Fibroblast of skin of back (primary cell): Measurements from ENCODE around the gene ALKBH6. TPM values are rescaled to one million over a fixed set of nuclear protein-coding genes. Genes with fewer than 3 reads are reported as not detected.
"Not testable (repeated sequence)": the region's sequence is repeated elsewhere in the genome, so short reads cannot be mapped to it uniquely, and the experiment has no call there.

Source experiments
- DNase-seq: peaks from one replicate; pipeline ENCODE4 v3.0.0-alpha.2; 2013
- polyA plus RNA-seq, 2 experiments: library from polyadenylated mRNA; unstranded; fragments of 120-200 nt; gene quantifications; one replicate each; pipeline ENCODE4 v1.2.1, GENCODE V29; 2013; ENCODE audit not compliant: insufficient read length in 2 of 2

Gene ALKBH6
- polyA plus RNA-seq (2013, experiment 1 of 2; ENCODE audit: insufficient read length), result 16.9 TPM
- polyA plus RNA-seq (2013, experiment 2 of 2; ENCODE audit: insufficient read length), result 11.3 TPM

GRCh38 chr19:36014012-36014924 lies at the start of gene ALKBH6:
ALKBH6 (minus strand) TSS chr19:36014213; CDS start chr19:36013397, 816 bp downstream.
- peak; percentile 99 for DNase-seq

GRCh38 chr19:36061367-36061766 lies 47.4 kb upstream of the ALKBH6 start:
- DNase-seq, result no peak

DNA sequence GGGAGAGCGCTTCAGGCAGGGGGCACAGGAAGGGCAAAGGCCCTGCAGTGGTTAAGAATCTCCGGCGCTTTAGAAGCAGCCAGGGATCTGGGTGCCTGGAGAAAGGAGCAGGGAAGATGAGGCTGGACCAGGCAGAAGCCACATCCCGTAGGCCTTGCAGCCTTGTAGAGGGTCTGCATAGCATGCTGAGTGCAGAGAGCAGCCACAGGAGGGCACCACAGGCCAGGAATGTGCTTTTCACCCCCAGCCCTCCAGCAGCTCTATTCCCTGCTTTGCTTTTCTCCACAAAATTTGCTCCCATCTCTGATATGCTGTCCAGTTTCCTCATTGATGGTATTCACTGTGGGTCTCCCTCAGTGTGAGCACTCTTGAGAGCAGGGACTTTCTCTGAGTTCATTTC lies 46.4 kb upstream of the ALKBH6 start:
- peak; percentile 30 for DNase-seq

GRCh38 chr19:36059180-36059910 lies 45.3 kb upstream of the ALKBH6 start:
- DNase-seq, result no peak

DNA sequence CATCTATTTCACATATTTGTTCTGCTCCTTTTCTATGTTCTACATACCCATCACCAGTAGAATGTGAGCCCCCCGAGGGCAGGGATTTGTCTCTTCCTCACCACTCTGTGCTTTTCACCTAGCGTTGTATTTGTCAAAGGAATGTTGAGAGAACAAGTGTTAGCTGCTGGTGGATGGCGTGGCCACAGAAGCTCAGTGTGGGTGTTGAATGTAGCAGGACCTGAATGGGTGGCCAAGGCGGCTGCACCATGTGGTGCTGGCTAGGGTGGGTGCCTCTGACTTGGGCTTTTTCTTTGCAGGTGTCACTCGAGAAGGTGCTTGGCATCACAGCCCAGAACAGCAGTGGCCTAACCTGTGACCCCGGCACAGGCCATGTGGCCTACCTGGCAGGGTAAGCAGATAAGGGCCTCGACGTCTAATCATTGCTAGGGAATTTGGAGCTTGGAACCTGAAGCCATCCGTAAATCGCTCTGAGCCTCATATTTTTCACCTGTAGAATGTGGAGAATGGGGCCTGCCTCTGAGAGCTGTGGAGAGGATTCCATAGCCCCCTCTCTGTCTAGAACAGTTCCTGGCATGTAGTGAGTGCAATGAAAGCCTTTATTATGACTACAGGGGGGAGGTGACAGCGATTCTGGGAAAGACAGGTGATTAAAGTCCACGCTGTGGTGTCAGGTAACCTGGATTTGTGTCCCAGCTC lies 44.6 kb upstream of the ALKBH6 start:
- DNase-seq, result no peak

- DNase-seq, result peak; percentile 91
Observed at GRCh38 chr19:36054733-36055686, 41.0 kb upstream of the ALKBH6 start, which contains the start of gene WDR62. WDR62 (plus strand) TSS chr19:36054897; CDS start chr19:36054972, 75 bp downstream.

- DNase-seq, result peak; percentile 99
Observed at GRCh38 chr19:36054119-36054732, 40.2 kb upstream of the ALKBH6 start, which contains the start of gene THAP8. THAP8 (minus strand) TSS chr19:36054285; CDS start chr19:36054217, 68 bp downstream.

DNA sequence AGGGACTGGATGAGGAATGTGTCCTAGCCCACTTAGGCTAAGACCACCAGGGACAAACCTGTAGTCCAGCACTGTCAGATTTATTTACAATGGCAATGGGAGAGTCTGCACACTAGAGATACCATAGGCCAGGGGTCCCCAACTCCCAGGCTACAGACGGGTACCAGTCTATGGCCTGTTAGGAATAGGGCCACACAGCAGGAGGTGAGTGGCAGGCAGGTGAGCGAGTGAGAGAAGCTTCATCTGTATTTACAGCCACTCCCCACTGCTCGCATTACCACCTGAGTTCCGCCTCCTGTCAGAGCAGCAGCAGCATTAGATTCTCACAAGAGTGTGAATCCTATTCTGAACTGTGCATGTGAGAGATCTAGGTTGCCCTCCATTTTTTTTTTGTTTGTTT lies 37.6 kb upstream of the ALKBH6 start:
- DNase-seq, result no peak

DNA sequence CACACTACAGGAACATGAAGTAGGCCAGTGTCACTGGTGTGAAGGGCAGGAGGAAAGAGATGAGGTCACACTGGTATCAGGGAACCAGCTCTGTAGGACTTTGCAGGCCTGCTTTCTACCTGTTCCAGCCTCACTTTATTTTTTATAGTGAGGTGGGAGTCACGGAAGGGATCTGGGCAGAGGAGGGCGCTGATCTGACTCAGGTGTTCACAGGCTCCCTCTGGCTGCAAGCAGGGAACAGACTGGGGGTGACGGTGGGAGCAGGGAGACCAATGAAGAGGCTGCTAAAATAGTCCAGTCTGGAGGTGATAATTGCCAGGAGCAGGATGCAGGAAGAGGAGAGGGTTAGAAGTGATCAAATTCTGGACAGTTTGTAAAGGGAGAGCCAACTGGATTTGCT lies 37.2 kb upstream of the ALKBH6 start:
- no peak for DNase-seq

- DNase-seq, result no peak
Observed at GRCh38 chr19:36049080-36049698, 35.2 kb upstream of the ALKBH6 start.

GRCh38 chr19:36047835-36048234 lies 33.8 kb upstream of the ALKBH6 start:
- no peak for DNase-seq

GRCh38 chr19:36046443-36047050 lies 32.5 kb upstream of the ALKBH6 start:
- DNase-seq, result no peak

DNA sequence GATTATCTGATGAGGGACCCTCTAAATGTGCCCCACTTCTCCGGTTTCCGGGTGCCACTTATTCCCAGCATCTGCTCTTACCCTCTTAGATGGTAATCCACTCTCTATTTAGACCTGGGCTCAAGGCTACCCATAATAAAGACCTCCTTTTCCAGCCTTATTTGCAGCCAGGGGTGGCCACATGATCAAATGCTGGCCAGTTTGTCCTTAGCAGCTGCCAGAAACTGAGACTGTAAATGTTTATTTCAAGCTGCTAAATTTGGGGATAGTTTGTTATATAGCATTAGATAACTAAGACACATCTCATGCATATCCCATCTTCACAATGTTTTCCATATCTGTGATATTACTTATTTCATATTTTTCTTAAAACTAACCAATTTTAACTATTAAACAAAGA lies 29.9 kb upstream of the ALKBH6 start:
- no peak for DNase-seq

- DNase-seq, result peak; percentile 84
Observed at GRCh38 chr19:36041831-36042230, 27.8 kb upstream of the ALKBH6 start.

DNA sequence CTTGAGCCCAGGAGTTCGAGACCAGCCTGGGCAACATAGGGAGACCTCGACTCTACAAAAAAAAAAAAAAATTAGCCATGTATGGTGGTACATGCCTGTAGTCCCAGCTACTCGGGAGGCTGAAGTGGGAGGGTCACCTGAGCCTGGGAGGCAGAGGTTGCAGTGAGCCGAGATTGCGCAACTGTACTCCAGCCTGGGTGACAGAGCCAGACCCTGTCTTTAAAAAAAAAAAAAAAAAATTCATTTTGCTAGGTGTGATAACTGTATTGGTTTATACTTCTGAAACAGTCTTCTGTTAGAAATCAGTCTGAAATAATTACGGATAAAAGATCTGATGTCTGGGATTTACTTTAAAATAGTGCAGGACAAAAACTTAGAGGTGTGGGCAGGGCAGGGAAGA lies 27.1 kb upstream of the ALKBH6 start:
- not testable (repeated sequence) for DNase-seq

DNA sequence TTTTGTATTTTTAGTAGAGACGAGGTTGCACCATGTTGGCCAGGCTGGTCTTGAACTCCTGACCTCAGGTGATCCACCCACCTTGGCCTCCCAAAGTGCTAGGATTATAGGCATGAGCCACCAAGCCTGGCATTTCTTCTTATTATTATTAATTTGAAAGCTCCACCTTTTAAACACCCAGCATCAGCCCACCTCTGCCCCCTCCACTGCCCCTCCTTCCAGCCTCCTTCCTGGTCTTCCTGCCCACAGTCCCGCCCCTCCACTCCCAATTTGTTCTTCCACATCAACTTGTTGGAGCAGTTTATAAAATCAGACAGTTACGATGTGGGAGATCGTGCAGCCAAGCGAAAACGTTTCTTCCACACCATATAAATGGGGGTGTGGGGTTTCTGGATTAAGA lies 26.5 kb upstream of the ALKBH6 start:
- no peak for DNase-seq

DNA sequence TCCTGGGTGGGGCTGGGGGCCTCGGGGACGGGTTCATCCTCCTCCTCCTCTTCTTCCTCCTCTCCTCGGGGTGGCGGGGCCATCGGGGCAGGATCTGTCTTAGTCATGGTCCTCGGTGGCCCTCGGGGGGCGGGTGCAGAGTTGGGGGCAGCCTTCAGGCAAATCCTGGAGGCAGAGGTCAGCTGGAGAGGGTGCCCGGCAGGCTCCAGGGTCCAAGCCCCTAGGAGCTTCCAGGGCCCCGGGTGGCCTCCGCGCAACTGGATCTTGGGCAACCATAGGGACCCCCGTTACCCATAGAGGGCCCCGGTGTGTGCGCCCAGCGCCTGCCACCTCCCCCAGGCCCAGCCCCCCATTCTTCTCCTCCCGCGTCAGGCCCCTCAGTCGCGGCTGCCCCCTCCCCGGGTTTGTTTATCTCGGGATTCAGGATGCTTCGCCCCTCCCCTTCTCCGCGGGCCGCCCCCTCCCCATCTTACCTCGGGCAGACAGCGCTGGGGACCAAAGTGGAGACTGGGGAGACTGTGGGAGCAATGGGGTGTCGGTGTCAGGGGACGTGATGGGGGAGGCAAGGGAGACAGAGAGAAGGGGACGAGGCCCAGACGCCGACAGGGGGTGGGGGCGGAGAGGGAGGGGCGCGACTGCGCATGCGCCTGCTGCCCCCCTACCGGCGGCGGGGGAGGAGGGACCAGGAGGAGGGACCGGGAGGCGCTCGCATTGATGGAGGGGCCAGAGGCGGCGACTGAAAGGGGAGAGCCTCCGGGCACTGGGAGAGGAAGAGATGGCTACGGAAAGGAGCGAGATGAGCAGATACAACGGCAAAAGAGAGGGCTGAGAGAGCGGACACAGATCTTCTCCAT lies 18.5 kb upstream of the ALKBH6 start, which contains the start of gene CLIP3:
Gene CLIP3 (minus strand): TSS at position 623 of the 854 bp plus-strand sequence. CDS start 516 bp downstream, at position 107.
- peak; percentile 73 for DNase-seq

GRCh38 chr19:36031308-36031707 lies 17.3 kb upstream of the ALKBH6 start:
- DNase-seq, result no peak
